Ovary (tissue), 9 donors: Measurements from ENCODE around the gene AGMO. TPM values are rescaled to one million over a fixed set of nuclear protein-coding genes. Genes with fewer than 3 reads are reported as not detected.

Experiments
- DNase-seq, 5 donors: peaks; one replicate each; pipeline ENCODE4 v3.0.0-alpha.2; 2019 to 2020
- H3K27ac ChIP-seq, 2 donors: fragments of 200-600 bp; one replicate each; pipeline versions ENCODE4 v1.5.1 to v1.8.0; 2019 to 2022
- H3K27me3 ChIP-seq: fragments of 200-600 bp; one replicate; pipeline ENCODE4 v1.8.0; 2022
- H3K36me3 ChIP-seq: fragments of 200-600 bp; sonication (generic); one replicate; pipeline ENCODE4 v1.5.1; 2019
- H3K4me1 ChIP-seq: one replicate; pipeline ENCODE4 v1.8.1; 2013; ENCODE audit warnings: mild to moderate bottlenecking, moderate library complexity; ENCODE audit not compliant: insufficient read depth
- H3K4me3 ChIP-seq: fragments of 200-600 bp; sonication (generic); one replicate; pipeline ENCODE4 v1.5.1; 2017
- H3K9me3 ChIP-seq, 2 donors: fragments of 200-600 bp in 1 of 2; sonication (generic) in 1 of 2; one replicate each; pipeline versions ENCODE4 v1.5.1 to v1.8.1; 2013 to 2019; ENCODE audit warnings: mild to moderate bottlenecking in 1 of 2, moderate library complexity in 1 of 2
- CTCF ChIP-seq, 3 donors: fragments of 450-650 bp in 2 of 3; fragments of 200-600 bp in 1 of 3; IDR thresholded peaks; one replicate each; pipeline versions ENCODE4 v1.5.1 to v1.8.0; 2016 to 2022; ENCODE audit warnings: antibody characterized with exemption in 3 of 3, mild to moderate bottlenecking in 1 of 3
- EP300 ChIP-seq: sonication (generic); formaldehyde crosslinking; IDR thresholded peaks from one replicate; pipeline ENCODE4 v1.6.1; 2017; ENCODE audit warnings: antibody characterized with exemption
- POLR2A ChIP-seq: fragments of 450-650 bp; IDR thresholded peaks from one replicate; pipeline ENCODE4 v1.6.1; 2017; ENCODE audit warnings: antibody characterized with exemption, mild to moderate bottlenecking, moderate library complexity
- WGBS, 3 donors: extraction: QIAGEN DNeasy Blood & Tissue Kit in 1 of 3; methylation state at CpG; one replicate each; pipeline versions ENCODE4 v1.1.5 to v1.1.7; 2013 to 2017; 5-methylcytosine and 5-hydroxymethylcytosine counted together
- intact Hi-C, 4 donors: fragments of 100-400 bp; cut with DNase I; formaldehyde crosslinking; loops; one replicate each; pipeline versions ENCODE4 v1.11.0 to v1.15.1; 2022 to 2023
- polyA plus RNA-seq, 2 donors: library from polyadenylated mRNA; stranded (reverse); fragments of 200-250 nt in 1 of 2; fragments of 350-450 nt in 1 of 2; fragmentation: Illumina TruSeq in 1 of 2; extraction: RNeasy Lipid Tissue Mini Kit (QIAGEN cat#74804) in 1 of 2; gene quantifications; one replicate each; pipeline ENCODE4 v1.2.3, GENCODE V29; 2013 to 2014
- total RNA-seq, 7 donors: library from RNA; depleted of rRNA in 2 of 7; stranded (reverse); fragments of >200 nt in 2 of 7; fragmentation: NEBNext Ultra II Directional in 3 of 7; extraction: Animal tissue kit (Norgen Biotek cat#: 25700) in 3 of 7; gene quantifications; one replicate each; pipeline versions ENCODE4 v1.1.0 to v1.2.4, GENCODE V29; 2016 to 2023
- donor health status: DM: no; HTN: no; CAD: no; lungs with moderate emphysema.
- donor health status: DM: no; HTN: no; CAD: no.
- donor health status: Bipolar disorder and iron deficiency.
- donor health status: DM: yes; HTN: yes; CAD: no.
- donor health status: DM: no; HTN: no; CAD: no.
- donor health status: DM: yes; HTN: yes; CAD: no.

Gene AGMO
- total and polyA plus RNA-seq, 9 donors = 0.15 to 0.44 (median 0.33) TPM; not detected in 4

GRCh38 chr7:15546272-15546792 lies 15.5 kb downstream of the AGMO start:
- 90 to 93% (median 92%) methylated on average over 2 of the region's 2 CpGs for WGBS, 3 donors

GRCh38 chr7:15544050-15544449 lies 17.8 kb downstream of the AGMO start:
- no peaks in the 10 kb centered on the region for H3K9me3 ChIP-seq
- TF ChIP-seq POLR2A (no peak), EP300 (no peak), CTCF (IDR thresholded peaks at IDR 0.05) (no peak)
- no peak overlapping the region for H3K4me3 ChIP-seq
- 88 to 95% (median 93%) methylated on average over 2 of the region's 2 CpGs for WGBS, 3 donors
- no peaks in the 10 kb centered on the region for H3K4me1 ChIP-seq
- intact Hi-C loops = no loop called here
- H3K27me3 ChIP-seq = no peaks in the 10 kb centered on the region
- DNase-seq = no peak
- no peaks in the 10 kb centered on the region for H3K36me3 ChIP-seq
- H3K27ac ChIP-seq = no peak overlapping the region

More at GRCh38 chr7:15546272-15546792, 15.5 kb downstream of the AGMO start:
- H3K27ac ChIP-seq = no peak overlapping the region
- H3K4me3 ChIP-seq = no peak overlapping the region
- H3K27me3 ChIP-seq = no peaks in the 10 kb centered on the region
- H3K4me1 ChIP-seq = no peaks in the 10 kb centered on the region
- H3K9me3 ChIP-seq = no peaks in the 10 kb centered on the region
- intact Hi-C loops = no loop called here
- no peaks in the 10 kb centered on the region for H3K36me3 ChIP-seq
- TF ChIP-seq EP300 (no peak), POLR2A (no peak), CTCF (IDR thresholded peaks at IDR 0.05) (no peak)
- DNase-seq = no peak

- Histone ChIP-seq H3K4me3 (no peak overlapping the region), H3K9me3 (no peaks in the 10 kb centered on the region), H3K27me3 (no peaks in the 10 kb centered on the region), H3K4me1 (no peaks in the 10 kb centered on the region), H3K27ac (no peak overlapping the region), H3K36me3 (no peaks in the 10 kb centered on the region)
- no peak for DNase-seq
- intact Hi-C loops = no loop called here
- TF ChIP-seq POLR2A (no peak), CTCF (IDR thresholded peaks at IDR 0.05) (no peak), EP300 (no peak)
- WGBS, 3 donors = 88 to 100% (median 95%) methylated on average over 1 of the region's 1 CpG
Measured at GRCh38 chr7:15543256-15543655, 18.6 kb downstream of the AGMO start.

GRCh38 chr7:15527648-15528047 lies 34.2 kb downstream of the AGMO start:
- no peaks in the 10 kb centered on the region for H3K4me1 ChIP-seq
- no peak for DNase-seq
- H3K36me3 ChIP-seq = no peaks in the 10 kb centered on the region
- no peaks in the 10 kb centered on the region for H3K27me3 ChIP-seq
- no peaks in the 10 kb centered on the region for H3K9me3 ChIP-seq
- no peak overlapping the region for H3K27ac ChIP-seq
- no peak overlapping the region for H3K4me3 ChIP-seq
- TF ChIP-seq EP300 (no peak), CTCF (IDR thresholded peaks at IDR 0.05) (no peak), POLR2A (no peak)
- intact Hi-C loops = no loop called here
